ENCODE measurements around the gene TUT7.

- TF ChIP-seq CTCF (IDR thresholded peaks at IDR 0.05 in 4 of 5, conservative IDR thresholded peaks at IDR 0.05 in 1 of 5) (no peak), POLR2A (IDR thresholded peaks at IDR 0.05) (no peak)
Observed at GRCh38 chr9:86356871-86357866, 3.0 kb upstream of the TUT7 start.
